Right lobe of liver (tissue), 4 donors: ENCODE measurements around the gene LST1.

Experiments
- POLR2A ChIP-seq: fragments of 450-650 bp; IDR thresholded peaks from one replicate; pipeline ENCODE4 v1.6.1; 2017; ENCODE audit warnings: antibody characterized with exemption, mild to moderate bottlenecking
- TF ChIP-seq, protein P1 (sequence below), 4 donors: fragments of 200-600 bp in 3 of 4; fragments of 450-650 bp in 1 of 4; IDR thresholded peaks; one replicate each; pipeline versions ENCODE4 v1.5.1 to v1.8.0; 2016 to 2022; ENCODE audit warnings: antibody characterized with exemption in 4 of 4, mild to moderate bottlenecking in 2 of 4
- donor health status: DM: no; HTN: no; CAD: no.
- donor health status: DM: no; HTN: no; CAD: no.
- donor health status: DM: no; HTN: yes; CAD: no.

DNA sequence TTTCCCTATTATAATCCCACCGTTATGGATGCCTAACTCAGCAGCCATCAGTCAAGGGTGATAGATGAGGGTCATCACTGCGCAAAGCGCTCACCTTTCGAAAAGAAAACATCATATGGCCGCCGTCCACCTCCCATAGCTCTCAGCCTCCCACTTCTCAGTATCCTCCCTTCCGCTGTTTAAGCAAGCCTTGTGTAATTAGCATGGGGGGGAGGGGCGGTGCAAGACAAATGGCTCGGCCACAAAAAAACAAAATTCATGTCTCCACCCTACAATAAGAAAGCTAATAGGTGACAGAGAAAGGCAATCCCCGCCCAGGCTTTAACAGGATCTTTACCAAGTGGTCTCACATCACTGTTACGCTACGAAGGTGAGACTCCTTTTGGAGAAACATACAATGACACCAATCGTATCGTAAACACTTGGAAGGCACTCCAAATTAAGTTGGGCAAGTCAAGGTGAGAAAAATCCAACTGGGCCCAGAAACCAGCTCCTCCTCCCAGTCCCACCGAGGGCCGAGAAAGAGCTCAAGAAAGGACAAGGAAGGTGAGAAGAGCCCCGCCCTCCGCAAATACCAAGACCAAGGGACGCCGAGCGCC lies 44.9 kb upstream of the LST1 start:
- no peak for TF ChIP-seq POLR2A
- TF ChIP-seq, protein P1, sequence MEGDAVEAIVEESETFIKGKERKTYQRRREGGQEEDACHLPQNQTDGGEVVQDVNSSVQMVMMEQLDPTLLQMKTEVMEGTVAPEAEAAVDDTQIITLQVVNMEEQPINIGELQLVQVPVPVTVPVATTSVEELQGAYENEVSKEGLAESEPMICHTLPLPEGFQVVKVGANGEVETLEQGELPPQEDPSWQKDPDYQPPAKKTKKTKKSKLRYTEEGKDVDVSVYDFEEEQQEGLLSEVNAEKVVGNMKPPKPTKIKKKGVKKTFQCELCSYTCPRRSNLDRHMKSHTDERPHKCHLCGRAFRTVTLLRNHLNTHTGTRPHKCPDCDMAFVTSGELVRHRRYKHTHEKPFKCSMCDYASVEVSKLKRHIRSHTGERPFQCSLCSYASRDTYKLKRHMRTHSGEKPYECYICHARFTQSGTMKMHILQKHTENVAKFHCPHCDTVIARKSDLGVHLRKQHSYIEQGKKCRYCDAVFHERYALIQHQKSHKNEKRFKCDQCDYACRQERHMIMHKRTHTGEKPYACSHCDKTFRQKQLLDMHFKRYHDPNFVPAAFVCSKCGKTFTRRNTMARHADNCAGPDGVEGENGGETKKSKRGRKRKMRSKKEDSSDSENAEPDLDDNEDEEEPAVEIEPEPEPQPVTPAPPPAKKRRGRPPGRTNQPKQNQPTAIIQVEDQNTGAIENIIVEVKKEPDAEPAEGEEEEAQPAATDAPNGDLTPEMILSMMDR (IDR thresholded peaks at IDR 0.05): no peak
